A549 (cell line): ENCODE results near the gene ZNF497.

Source experiments
- CEBPB ChIP-seq, 2 experiments: fragments of >200 bp in 1 of 2; sonication (Bioruptor Twin) in 1 of 2; formaldehyde crosslinking in 1 of 2; IDR thresholded peaks; 2 replicates each; pipeline ENCODE4 v1.6.1; 2012 to 2016
- JUN ChIP-seq, 2 experiments: fragments of >200 bp; sonication (Bioruptor Twin); formaldehyde crosslinking; IDR thresholded peaks; 2 replicates in 1 of 2; 3 replicates in 1 of 2; pipeline ENCODE4 v1.6.1; 2016 to 2017
- JUNB ChIP-seq: fragments of >200 bp; sonication (Bioruptor Twin); formaldehyde crosslinking; IDR thresholded peaks from 2 replicates; pipeline ENCODE4 v1.6.1; 2016
- KDM1A ChIP-seq: fragments of 200-600 bp; sonication (generic); IDR thresholded peaks from 2 replicates; pipeline ENCODE4 v1.6.1; 2016; ENCODE audit warnings: low read depth, mild to moderate bottlenecking
- NFE2L2 ChIP-seq: fragments of 150-350 bp; conservative IDR thresholded peaks from 2 replicates; pipeline ENCODE4 v1.6.1; 2014; ENCODE audit warnings: low read length
- POLR2A ChIP-seq: IDR thresholded peaks from 2 replicates; pipeline ENCODE4 v1.6.1; 2012; ENCODE audit warnings: mild to moderate bottlenecking, low read length
- POLR2AphosphoS2 ChIP-seq: conservative IDR thresholded peaks from 2 replicates; pipeline ENCODE4 v1.6.1; 2012; ENCODE audit warnings: low read length, improper control_type of control experiment, inconsistent platforms
- RAD21 ChIP-seq, 2 experiments: fragments of >200 bp in 1 of 2; sonication (Bioruptor Twin) in 1 of 2; formaldehyde crosslinking in 1 of 2; IDR thresholded peaks in 1 of 2; conservative IDR thresholded peaks in 1 of 2; 2 replicates in 1 of 2; 3 replicates in 1 of 2; pipeline ENCODE4 v1.6.1; 2012 to 2018; ENCODE audit warnings: inconsistent platforms in 1 of 2
- RFX5 ChIP-seq: fragments of 450-650 bp; IDR thresholded peaks from 2 replicates; pipeline ENCODE4 v1.7.1; 2014; ENCODE audit warnings: antibody characterized with exemption, mild to moderate bottlenecking, moderate library complexity
- SMC3 ChIP-seq: fragments of >200 bp; sonication (Bioruptor Twin); formaldehyde crosslinking; IDR thresholded peaks from 3 replicates; pipeline ENCODE4 v1.6.1; 2018; ENCODE audit warnings: inconsistent platforms
- TP53 ChIP-seq: fragments of 250-450 bp; sonication (Bioruptor Pico); IDR thresholded peaks from 2 replicates; pipeline ENCODE4 v1.5.0; 2021; ENCODE audit warnings: mild to moderate bottlenecking, moderate library complexity
- TF ChIP-seq, protein P1 (sequence below): fragments of >200 bp; sonication (Bioruptor Twin); formaldehyde crosslinking; IDR thresholded peaks from 3 replicates; pipeline ENCODE4 v1.5.1; 2016

DNA sequence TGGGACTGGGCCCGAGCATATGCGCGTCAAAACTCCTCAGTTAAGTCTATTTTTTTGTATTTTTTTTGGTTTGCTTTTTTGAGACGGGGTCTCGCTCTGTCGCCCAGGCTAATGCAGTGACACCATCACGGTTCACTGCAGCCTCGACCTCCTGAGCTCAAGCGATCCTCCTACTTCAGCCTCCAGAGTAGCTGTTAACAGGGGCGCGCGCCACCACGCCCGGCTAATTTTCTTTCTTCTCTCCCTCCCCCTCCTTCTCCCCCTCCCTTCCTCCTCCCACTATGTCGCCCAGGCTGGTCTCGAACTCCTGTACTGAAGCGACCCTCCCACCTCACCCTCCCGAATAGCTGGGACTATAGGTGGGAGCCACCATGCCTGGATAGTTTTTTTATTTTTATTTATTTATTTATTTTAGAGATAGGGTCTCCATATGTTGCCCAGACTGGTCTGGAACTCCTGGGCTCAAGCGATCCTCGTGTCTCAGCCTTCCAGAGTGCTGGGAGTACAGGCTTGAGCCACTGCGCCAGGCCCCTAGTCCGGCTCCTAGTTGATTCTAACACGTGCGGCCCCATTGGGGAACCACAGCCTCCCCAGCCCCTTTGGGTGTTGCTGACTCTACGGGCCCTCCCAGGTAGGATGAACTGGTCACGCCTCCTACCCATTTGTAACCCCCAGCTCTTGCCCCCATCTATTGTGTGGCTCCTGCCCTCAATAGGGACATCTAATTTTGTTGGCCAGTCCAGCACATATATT, 19.1 kb upstream of the ZNF497 start:
- no peak for TF ChIP-seq KDM1A
- TF ChIP-seq, protein P1, sequence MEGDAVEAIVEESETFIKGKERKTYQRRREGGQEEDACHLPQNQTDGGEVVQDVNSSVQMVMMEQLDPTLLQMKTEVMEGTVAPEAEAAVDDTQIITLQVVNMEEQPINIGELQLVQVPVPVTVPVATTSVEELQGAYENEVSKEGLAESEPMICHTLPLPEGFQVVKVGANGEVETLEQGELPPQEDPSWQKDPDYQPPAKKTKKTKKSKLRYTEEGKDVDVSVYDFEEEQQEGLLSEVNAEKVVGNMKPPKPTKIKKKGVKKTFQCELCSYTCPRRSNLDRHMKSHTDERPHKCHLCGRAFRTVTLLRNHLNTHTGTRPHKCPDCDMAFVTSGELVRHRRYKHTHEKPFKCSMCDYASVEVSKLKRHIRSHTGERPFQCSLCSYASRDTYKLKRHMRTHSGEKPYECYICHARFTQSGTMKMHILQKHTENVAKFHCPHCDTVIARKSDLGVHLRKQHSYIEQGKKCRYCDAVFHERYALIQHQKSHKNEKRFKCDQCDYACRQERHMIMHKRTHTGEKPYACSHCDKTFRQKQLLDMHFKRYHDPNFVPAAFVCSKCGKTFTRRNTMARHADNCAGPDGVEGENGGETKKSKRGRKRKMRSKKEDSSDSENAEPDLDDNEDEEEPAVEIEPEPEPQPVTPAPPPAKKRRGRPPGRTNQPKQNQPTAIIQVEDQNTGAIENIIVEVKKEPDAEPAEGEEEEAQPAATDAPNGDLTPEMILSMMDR, result no peak
- no peak for TF ChIP-seq JUN (IDR thresholded peaks at IDR 0.05)
- TF ChIP-seq CEBPB (IDR thresholded peaks at IDR 0.05), result no peak
- no peak for TF ChIP-seq SMC3
- TF ChIP-seq RAD21 (conservative IDR thresholded peaks at IDR 0.05 in 1 of 2, IDR thresholded peaks at IDR 0.05 in 1 of 2), result no peak
- TF ChIP-seq NFE2L2, result no peak
- TF ChIP-seq JUNB, result no peak
- TF ChIP-seq POLR2A, result no peak; the same call in 1 of the 2 replicates
- TF ChIP-seq RFX5, result no peak
- TF ChIP-seq TP53 (CRISPR knock-in tag), result no peak
- TF ChIP-seq POLR2AphosphoS2, result no peak
